Thyroid gland (tissue), 4 donors: Measurements from ENCODE around the gene AHRR.

Experiments used
- POLR2A ChIP-seq, 2 donors: fragments of 450-650 bp; IDR thresholded peaks; one replicate each; pipeline ENCODE4 v1.6.1; 2017; ENCODE audit warnings: antibody characterized with exemption in 2 of 2, mild to moderate bottlenecking in 2 of 2, moderate library complexity in 1 of 2
- TF ChIP-seq, protein P1 (sequence below), 6 experiments: fragments of 200-600 bp in 3 of 6; fragments of 450-650 bp in 3 of 6; sonication (generic) in 3 of 6; IDR thresholded peaks; one replicate each; pipeline ENCODE4 v1.5.1; 2016 to 2019; ENCODE audit warnings: antibody characterized with exemption in 6 of 6, mild to moderate bottlenecking in 2 of 6, inconsistent platforms in 1 of 6, moderate library complexity in 1 of 6

DNA sequence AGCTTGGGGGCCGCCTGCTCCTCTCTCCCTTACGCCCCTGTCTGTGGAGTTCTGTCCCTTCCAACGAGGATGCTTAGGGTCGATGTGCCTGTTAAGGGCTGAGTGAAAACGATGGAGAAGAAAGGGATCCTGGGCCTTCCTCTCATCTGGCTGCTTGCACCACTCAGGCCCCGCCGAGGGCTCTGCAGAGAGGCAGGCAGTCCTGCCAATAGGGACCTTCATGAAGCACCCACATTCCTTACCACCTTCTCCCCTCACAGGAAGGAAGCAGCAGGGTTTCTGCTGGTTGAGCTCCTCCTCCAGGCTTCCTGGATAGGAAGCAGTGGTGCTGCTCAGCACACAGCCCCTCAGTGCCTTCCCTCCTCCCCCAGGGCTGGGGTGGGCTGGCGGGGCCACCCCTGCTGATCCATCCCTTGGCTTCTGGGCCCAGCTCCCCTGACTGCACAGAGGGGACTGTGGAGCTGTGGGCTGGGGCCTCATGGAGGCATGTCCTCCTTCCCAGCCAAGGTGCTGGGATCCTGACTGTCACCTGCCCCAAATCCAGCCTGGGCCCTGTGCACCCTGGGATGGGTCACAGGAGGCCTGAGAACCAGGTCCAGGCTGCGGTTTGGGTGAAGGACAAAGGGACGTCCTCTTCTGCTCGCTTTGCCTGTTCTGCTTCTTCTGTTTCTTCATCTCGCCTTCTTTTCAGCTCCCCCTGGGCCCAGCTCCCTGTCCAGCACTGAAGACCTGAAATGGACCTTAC lies 50.5 kb downstream of the AHRR start:
- TF ChIP-seq POLR2A (IDR thresholded peaks at IDR 0.05) = no peak
- TF ChIP-seq, protein P1, sequence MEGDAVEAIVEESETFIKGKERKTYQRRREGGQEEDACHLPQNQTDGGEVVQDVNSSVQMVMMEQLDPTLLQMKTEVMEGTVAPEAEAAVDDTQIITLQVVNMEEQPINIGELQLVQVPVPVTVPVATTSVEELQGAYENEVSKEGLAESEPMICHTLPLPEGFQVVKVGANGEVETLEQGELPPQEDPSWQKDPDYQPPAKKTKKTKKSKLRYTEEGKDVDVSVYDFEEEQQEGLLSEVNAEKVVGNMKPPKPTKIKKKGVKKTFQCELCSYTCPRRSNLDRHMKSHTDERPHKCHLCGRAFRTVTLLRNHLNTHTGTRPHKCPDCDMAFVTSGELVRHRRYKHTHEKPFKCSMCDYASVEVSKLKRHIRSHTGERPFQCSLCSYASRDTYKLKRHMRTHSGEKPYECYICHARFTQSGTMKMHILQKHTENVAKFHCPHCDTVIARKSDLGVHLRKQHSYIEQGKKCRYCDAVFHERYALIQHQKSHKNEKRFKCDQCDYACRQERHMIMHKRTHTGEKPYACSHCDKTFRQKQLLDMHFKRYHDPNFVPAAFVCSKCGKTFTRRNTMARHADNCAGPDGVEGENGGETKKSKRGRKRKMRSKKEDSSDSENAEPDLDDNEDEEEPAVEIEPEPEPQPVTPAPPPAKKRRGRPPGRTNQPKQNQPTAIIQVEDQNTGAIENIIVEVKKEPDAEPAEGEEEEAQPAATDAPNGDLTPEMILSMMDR (IDR thresholded peaks at IDR 0.05) = no peak
